ENCODE results near the gene C1orf159.
"Not testable (repeated sequence)": the region's sequence is repeated elsewhere in the genome, so short reads cannot be mapped to it uniquely, and the experiment has no call there.

Gene C1orf159

DNA sequence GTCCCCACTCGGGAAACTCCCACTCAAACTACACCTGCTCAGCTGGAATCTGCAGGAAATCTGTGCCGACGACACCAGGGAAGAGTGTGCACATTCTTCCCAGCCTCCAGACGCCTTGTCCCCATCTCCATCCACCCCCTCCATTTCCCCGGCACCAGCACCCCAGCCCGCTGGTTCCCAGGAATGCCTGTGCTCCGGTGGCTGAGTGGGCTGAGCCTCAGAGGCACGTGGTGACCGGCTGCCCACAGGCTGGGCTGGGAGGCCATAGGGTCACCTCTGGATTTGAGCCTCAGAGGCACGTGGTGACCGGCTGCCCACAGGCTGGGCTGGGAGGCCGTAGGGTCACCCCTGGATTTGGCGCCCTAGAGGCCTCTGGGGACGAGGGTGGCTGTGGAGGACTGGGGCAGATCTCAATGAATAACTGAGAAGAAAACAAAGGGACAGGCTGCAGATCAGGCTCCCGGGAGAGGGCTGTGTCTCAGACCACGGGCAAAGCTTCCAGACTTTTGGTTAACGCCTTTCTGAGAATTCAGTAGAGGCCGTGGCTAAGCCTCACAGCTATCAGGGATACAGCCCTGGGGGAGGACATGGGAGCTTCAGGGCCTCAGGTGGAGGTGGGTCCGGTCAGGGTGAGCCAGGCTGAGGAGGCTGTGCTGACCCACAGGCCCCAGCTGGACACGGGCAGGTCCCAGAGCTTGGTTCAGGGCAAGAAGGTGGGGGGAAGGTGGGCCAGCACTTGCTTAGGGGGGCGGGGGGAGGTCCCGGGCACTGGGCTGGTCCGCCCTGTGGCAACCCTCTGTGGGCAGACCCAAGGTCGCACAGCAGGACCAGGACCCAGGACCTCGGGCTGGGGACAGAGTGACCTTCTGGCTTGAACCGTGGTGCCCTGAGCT lies 40.5 kb upstream of the C1orf159 start:
- no peak overlapping the region for H3K4me3 ChIP-seq

DNA sequence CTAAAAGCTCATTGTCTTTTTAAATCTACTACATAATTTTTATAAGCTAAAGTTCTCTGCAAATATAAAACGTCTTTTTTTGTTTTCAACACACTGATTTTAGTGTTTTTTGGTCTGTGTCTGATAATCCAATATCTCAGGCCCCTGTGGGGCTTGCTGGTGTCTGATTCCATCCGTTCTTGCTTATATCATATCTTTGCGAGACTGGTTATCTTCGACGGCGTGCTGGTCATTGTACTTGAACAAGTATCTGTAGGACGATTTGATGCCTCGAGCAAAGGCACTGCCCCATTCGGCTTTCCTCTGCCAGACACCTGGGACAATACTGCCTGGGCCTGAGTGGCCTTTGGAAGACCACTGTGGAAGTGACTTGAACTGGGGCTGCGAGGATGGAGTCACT lies 39.4 kb upstream of the C1orf159 start:
- Histone ChIP-seq H3K4me1 (peaks cover 4% of the 10 kb centered on the region; the same call in 1 of the 2 replicates), H3K4me3 (no peak overlapping the region), H3K9me3 (no peaks in the 10 kb centered on the region), H3K36me3 (replicated peaks) (no peaks in the 10 kb centered on the region), H3K27me3 (ENCODE audit: low read depth) (no peaks in the 10 kb centered on the region)
- DNase-seq (ENCODE audit: low spot score in 2 of 2) = peak; percentile 28 to 33
- in situ Hi-C loops (cut with MboI; ENCODE audit: low sequenced_read_pairs) = no loop called here

More for the DNA sequence above, 40.5 kb upstream of the C1orf159 start:
- no peak for DNase-seq (ENCODE audit: low spot score in 2 of 2)
- H3K4me1 ChIP-seq = peaks cover 4% of the 10 kb centered on the region; the same call in 1 of the 2 replicates
- no peaks in the 10 kb centered on the region for H3K36me3 ChIP-seq (replicated peaks)
- no peaks in the 10 kb centered on the region for H3K27me3 ChIP-seq (ENCODE audit: low read depth)
- H3K9me3 ChIP-seq = no peaks in the 10 kb centered on the region
- in situ Hi-C loops (cut with MboI; ENCODE audit: low sequenced_read_pairs) = no loop called here

DNA sequence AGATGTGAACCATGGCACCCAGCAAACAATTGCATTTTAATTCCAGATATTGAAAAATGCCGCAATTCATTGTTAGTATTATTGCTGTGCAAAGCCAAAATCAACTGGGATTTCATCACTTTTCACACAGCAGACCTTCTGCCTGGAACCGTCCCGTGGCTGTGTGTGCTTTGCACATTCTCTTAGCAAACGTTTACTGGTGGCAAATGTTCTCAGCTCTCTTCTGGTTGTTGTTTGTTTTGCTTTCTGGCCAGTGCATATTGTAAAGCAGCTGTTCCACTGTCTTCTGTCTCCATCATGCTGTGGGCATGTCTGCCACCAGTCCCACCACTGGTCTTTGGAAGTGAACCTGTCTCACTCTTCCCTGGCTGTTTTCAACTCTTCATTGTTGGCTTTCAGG lies 38.0 kb upstream of the C1orf159 start:
- H3K4me3 ChIP-seq = no peak overlapping the region
- no peaks in the 10 kb centered on the region for H3K27me3 ChIP-seq (ENCODE audit: low read depth)
- in situ Hi-C loops (cut with MboI; ENCODE audit: low sequenced_read_pairs) = no loop called here
- DNase-seq (ENCODE audit: low spot score in 2 of 2) = no peak
- H3K9me3 ChIP-seq = no peaks in the 10 kb centered on the region
- H3K36me3 ChIP-seq (replicated peaks) = no peaks in the 10 kb centered on the region
- H3K4me1 ChIP-seq = peaks cover 4% of the 10 kb centered on the region; the same call in 1 of the 2 replicates

DNA sequence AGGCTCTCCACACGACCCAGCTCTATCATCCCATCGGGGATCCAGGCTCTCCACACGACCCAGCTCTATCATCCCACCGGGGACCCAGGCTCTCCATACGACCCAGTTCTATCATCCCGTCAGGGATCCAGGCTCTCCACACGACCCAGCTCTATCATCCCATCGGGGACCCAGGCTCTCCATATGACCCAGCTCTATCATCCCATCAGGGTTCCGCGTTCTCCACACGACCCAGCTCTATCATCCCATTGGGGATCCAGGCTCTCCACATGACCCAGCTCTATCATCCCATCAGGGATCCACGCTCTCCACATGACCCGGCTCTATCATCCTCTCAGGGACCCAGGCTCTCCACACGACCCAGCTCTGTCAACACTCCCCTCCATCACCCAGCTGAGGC lies 37.3 kb upstream of the C1orf159 start:
- in situ Hi-C loops (cut with MboI; ENCODE audit: low sequenced_read_pairs) = not testable (repeated sequence)

DNA sequence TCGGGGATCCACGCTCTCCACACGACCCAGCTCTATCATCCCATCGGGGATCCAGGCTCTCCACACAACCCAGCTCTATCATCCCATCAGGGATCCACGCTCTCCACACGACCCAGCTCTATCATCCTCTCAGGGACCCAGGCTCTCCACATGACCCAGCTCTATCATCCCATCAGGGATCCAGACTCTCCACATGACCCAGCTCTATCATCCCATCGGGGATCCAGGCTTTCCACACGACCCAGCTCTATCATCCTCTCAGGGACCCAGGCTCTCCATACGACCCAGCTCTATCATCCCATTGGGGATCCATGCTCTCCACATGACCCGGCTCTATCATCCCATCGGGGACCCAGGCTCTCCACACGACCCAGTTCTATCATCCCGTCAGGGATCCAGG lies 36.5 kb upstream of the C1orf159 start:
- H3K4me1 ChIP-seq; H3K4me3 ChIP-seq; H3K27me3 ChIP-seq (ENCODE audit: low read depth); in situ Hi-C loops (cut with MboI; ENCODE audit: low sequenced_read_pairs); H3K36me3 ChIP-seq (replicated peaks); H3K9me3 ChIP-seq; DNase-seq (ENCODE audit: low spot score in 2 of 2): not testable (repeated sequence)

More for the DNA sequence above, 37.3 kb upstream of the C1orf159 start:
- H3K4me3 ChIP-seq; H3K4me1 ChIP-seq; H3K27me3 ChIP-seq (ENCODE audit: low read depth); DNase-seq (ENCODE audit: low spot score in 2 of 2); H3K36me3 ChIP-seq (replicated peaks); H3K9me3 ChIP-seq: not testable (repeated sequence)

DNA sequence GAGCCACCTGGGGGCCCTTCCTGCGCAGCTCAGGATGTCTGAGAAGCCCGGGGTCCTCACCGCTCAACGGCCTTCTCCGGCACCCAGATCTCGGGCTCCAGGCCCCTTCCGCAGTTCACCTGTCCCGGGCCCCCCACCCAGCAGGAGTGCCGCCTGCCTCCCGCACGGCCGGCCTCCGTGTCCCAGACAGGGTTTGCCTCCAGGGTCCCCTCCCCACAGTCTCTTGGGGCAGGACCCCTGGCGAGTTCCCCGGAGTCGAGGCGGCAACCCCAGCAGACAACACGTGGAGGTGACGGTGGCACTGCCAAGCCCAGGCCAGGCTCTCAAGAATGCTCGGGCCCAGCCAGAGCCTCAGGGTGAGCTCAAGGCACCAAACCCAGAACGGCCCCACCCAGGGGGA lies 35.4 kb upstream of the C1orf159 start:
- no peak for DNase-seq (ENCODE audit: low spot score in 2 of 2)
- no peaks in the 10 kb centered on the region for H3K36me3 ChIP-seq (replicated peaks)
- no peaks in the 10 kb centered on the region for H3K9me3 ChIP-seq
- no peak overlapping the region for H3K4me3 ChIP-seq
- H3K4me1 ChIP-seq = peaks cover 4% of the 10 kb centered on the region; the same call in 1 of the 2 replicates
- H3K27me3 ChIP-seq (ENCODE audit: low read depth) = no peaks in the 10 kb centered on the region
- in situ Hi-C loops (cut with MboI; ENCODE audit: low sequenced_read_pairs) = no loop called here

DNA sequence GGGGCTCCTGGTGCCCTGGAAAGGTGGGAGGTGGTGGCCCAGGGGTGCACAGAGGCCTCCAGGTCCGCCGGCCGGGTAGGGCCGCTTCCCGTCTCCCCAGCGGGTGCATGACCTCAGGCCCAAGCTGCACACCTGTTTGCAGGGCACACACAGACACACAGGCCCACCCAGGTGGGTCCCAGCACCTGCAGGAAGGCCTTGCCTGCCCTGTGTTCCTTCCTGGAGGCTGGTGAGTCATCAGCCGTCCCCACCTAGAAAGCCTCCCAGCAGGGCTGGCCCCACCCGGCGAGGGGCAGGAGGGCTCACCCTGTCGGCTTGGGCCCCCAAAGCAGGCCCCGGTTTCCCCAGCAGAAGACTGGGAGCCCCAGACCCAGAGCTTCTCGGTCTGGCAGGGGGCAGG lies 34.2 kb upstream of the C1orf159 start:
- in situ Hi-C loops (cut with MboI; ENCODE audit: low sequenced_read_pairs) = no loop called here
- H3K36me3 ChIP-seq (replicated peaks) = no peaks in the 10 kb centered on the region
- no peak for DNase-seq (ENCODE audit: low spot score in 2 of 2)
- peaks cover under 1% of the 10 kb centered on the region; the same call in 1 of the 2 replicates for H3K4me1 ChIP-seq
- H3K27me3 ChIP-seq (ENCODE audit: low read depth) = no peaks in the 10 kb centered on the region
- H3K9me3 ChIP-seq = no peaks in the 10 kb centered on the region
- no peak overlapping the region for H3K4me3 ChIP-seq

DNA sequence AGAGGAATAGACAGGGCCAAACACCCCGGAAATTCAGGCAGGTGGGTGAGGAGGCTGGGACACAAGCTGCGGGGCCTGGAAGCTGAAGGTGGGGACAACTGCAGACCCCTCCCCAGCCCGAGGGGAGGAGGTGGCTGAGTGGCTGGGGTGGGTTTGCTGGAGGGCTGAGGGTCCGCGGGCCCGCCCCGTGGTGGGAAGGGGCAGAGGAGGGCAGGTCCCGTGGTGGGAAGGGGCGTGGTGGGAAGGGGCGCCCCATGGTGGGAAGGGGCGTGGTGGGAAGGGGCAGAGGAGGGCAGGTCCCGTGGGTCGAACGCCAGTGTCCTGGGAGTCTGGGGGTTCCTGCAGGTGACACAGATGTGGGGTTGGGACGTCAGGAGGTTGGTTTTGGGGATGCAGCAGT lies 33.5 kb upstream of the C1orf159 start:
- no peaks in the 10 kb centered on the region for H3K36me3 ChIP-seq (replicated peaks)
- H3K9me3 ChIP-seq = no peaks in the 10 kb centered on the region
- in situ Hi-C loops (cut with MboI; ENCODE audit: low sequenced_read_pairs) = no loop called here
- no peaks in the 10 kb centered on the region for H3K4me1 ChIP-seq
- H3K27me3 ChIP-seq (ENCODE audit: low read depth) = no peaks in the 10 kb centered on the region
- H3K4me3 ChIP-seq = no peak overlapping the region
- DNase-seq (ENCODE audit: low spot score in 2 of 2) = no peak

DNA sequence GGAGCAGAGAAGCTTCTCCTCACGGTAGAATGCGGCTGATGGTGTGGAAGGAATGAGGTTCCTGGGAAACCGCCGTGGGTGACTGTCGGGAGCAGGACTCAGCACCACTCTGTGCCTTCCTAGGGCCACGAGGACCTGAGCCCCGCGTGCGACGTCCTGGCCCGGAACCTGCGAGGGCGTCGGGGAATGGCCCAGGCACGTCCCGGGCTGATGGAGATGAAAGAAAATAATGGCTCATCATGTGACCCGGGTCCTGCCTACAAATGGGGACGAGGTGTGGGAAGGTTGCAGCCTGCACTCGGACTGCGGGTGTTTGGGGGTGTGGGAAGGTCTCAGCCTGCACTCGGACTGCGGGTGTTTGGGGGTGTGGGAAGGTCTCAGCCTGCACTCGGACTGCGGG lies 32.7 kb upstream of the C1orf159 start:
- in situ Hi-C loops (cut with MboI; ENCODE audit: low sequenced_read_pairs) = no loop called here
- no peaks in the 10 kb centered on the region for H3K36me3 ChIP-seq (replicated peaks)
- no peaks in the 10 kb centered on the region for H3K9me3 ChIP-seq
- no peaks in the 10 kb centered on the region for H3K27me3 ChIP-seq (ENCODE audit: low read depth)
- H3K4me1 ChIP-seq = no peaks in the 10 kb centered on the region
- DNase-seq (ENCODE audit: low spot score in 2 of 2) = no peak
- no peak overlapping the region for H3K4me3 ChIP-seq

DNA sequence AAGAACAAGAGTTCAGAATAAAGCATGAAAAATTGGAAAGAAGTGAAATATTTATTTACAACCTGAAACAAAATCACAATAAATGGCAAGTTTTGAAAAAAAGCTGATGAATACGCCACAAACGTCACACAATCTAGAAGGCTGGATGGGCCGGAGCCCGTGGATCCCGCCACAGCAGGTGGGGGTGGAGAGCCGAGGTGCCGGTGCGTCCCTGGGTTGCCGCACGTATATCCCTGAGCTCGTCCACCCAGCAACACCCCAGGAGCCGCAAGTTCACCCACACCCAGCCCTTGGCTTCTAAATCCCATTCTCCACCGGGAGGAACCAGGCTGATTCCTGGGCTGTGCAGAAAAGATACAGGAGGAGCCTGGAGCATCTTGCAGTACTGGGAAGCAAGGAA lies 32.2 kb upstream of the C1orf159 start:
- no peaks in the 10 kb centered on the region for H3K27me3 ChIP-seq (ENCODE audit: low read depth)
- in situ Hi-C loops (cut with MboI; ENCODE audit: low sequenced_read_pairs) = no loop called here
- no peak for DNase-seq (ENCODE audit: low spot score in 2 of 2)
- H3K36me3 ChIP-seq (replicated peaks) = no peaks in the 10 kb centered on the region
- no peaks in the 10 kb centered on the region for H3K9me3 ChIP-seq
- no peaks in the 10 kb centered on the region for H3K4me1 ChIP-seq
- H3K4me3 ChIP-seq = no peak overlapping the region

DNA sequence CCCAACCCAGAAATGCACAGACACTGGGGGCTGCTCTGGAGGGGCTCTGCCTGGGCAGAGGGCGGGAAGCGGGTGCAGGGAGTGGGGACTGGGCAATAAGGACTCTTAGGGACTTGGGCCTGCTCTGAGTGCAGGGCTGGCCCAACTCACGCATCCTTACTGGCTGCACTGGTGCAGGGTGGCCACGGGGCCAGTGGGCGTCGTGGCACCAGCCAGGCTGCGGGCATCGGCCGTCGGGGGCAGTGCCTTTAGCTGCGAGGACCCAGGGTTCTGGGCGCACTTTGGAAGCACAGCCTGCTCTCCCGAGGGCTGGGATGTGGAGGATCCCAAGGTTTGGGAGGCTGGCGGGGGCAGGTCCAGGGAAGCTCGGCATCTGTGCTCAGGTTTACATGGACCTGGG lies 30.7 kb upstream of the C1orf159 start:
- no peak for DNase-seq (ENCODE audit: low spot score in 2 of 2)
- H3K27me3 ChIP-seq (ENCODE audit: low read depth) = no peaks in the 10 kb centered on the region
- in situ Hi-C loops (cut with MboI; ENCODE audit: low sequenced_read_pairs) = no loop called here
- no peaks in the 10 kb centered on the region for H3K9me3 ChIP-seq
- no peak overlapping the region for H3K4me3 ChIP-seq
- H3K36me3 ChIP-seq (replicated peaks) = no peaks in the 10 kb centered on the region
- no peaks in the 10 kb centered on the region for H3K4me1 ChIP-seq

DNA sequence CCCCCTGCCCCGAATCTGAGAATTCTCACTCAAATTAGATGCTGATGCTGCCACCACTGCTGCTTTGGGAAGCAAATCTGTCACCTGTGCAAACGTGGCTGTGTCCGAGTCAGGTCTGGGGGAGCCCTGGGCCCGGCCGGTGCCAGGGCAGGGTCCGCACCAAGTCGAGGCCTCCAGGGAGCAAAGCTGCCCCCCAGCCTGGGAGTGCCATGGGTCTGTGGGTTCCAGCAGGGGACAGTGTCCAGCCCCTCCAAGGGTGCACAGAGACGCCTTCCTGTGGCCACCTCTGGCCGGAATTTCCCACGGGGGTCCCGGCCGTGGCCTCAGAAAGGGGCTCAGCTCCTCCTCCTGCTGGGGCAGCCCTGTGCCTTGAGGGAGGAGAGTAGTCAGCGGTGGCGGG lies 30.1 kb upstream of the C1orf159 start:
- no peaks in the 10 kb centered on the region for H3K27me3 ChIP-seq (ENCODE audit: low read depth)
- no peak overlapping the region for H3K4me3 ChIP-seq
- H3K36me3 ChIP-seq (replicated peaks) = no peaks in the 10 kb centered on the region
- no peaks in the 10 kb centered on the region for H3K9me3 ChIP-seq
- no peaks in the 10 kb centered on the region for H3K4me1 ChIP-seq
- in situ Hi-C loops (cut with MboI; ENCODE audit: low sequenced_read_pairs) = no loop called here
- DNase-seq (ENCODE audit: low spot score in 2 of 2) = no peak

DNA sequence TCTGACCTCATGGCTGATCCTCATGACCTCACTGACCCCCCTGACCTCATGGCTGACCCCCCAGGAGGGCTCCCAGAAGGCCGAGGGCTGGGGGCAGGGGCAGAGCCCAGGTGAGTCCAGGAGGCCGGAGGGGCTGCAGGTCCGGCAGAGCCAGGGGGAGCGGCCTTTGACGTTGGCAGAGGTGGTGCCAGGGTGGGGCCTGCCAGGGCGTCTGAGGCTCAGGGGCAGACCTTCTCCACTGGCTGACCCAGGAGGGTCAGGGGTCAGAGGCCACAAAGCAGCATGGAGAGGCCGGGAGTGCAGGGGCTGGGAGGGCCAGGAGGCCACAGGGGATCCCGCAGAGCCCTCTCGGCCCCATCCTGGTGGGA lies 29.6 kb upstream of the C1orf159 start:
- H3K9me3 ChIP-seq = no peaks in the 10 kb centered on the region
- in situ Hi-C loops (cut with MboI; ENCODE audit: low sequenced_read_pairs) = no loop called here
- H3K27me3 ChIP-seq (ENCODE audit: low read depth) = no peaks in the 10 kb centered on the region
- no peaks in the 10 kb centered on the region for H3K4me1 ChIP-seq
- no peaks in the 10 kb centered on the region for H3K36me3 ChIP-seq (replicated peaks)
- DNase-seq (ENCODE audit: low spot score in 2 of 2) = no peak
- H3K4me3 ChIP-seq = no peak overlapping the region

DNA sequence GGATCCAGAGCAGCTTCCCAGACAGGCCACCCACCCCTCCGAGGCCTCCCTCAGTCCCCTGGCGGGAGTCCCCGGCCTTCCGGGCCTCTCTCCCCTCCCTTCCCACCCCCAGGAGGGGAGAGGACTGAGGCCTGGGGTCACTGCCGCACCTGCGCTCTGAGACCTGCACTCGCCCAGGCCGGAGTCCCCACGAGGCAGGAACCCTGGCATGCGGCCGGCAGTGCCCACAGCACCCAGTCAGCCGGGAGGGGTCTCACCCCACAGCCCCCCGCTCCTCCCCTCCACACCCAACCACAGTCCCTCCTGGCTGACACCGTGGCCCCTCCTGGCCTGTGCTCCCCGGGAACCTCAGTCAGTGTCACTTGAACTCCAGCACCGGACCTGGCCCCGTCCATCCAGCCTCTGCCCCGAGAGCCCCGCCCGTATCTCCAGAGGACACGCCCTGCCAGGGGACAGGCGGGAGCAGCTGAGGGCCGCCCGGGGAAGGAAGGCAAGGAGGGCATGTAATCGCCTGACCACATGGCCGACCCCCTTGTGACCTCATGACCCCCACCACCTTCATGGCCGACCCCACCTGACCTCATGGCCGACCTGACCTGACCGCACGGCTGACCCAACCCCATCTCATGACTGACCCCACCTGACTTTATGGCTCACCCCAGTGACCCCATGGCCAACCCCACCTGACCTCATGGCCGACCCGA lies 29.1 kb upstream of the C1orf159 start:
- no peaks in the 10 kb centered on the region for H3K9me3 ChIP-seq
- H3K27me3 ChIP-seq (ENCODE audit: low read depth) = no peaks in the 10 kb centered on the region
- no peaks in the 10 kb centered on the region for H3K4me1 ChIP-seq
- no peak for DNase-seq (ENCODE audit: low spot score in 2 of 2)
- H3K4me3 ChIP-seq = no peak overlapping the region
- in situ Hi-C loops (cut with MboI; ENCODE audit: low sequenced_read_pairs) = no loop called here
- H3K36me3 ChIP-seq (replicated peaks) = no peaks in the 10 kb centered on the region
